ENCODE data around the gene CAPN5. TPM values are rescaled to one million over a fixed set of nuclear protein-coding genes. Genes with fewer than 3 reads are reported as not detected.
A peak's percentile ranks its signal among the peaks of the same experiment; 100 is the strongest.

Gene CAPN5
- total and polyA plus RNA-seq, 4 donors: 6.5 to 25.8 (median 18.2) TPM

DNA sequence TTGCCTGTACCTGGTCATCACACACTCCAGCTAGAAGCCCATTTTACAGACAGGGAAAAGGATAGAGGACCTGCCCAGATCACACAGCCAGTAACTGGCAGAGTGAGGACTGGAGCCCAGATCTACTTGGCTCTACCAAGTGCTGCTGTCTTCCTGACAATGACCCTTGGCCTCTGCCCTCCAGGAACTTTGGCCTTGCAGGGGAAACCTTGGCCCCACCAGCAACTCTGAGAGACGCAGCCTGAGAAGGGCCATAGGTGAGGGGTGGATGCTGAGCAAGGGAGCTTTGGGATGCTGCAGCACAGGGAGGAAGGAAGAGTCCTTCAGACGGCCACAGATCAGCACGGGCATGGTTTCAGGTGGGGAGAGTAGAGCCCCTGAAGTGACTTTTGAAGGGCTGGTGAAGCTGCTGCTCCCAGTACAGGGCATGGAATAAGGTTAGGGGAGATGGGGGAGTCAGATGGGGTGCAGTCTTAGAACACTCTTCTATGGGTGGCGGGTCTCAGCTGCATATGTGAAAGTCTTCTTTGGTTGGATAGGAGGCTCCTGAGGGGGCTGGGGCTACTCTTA lies 2.0 kb upstream of the CAPN5 start:
- Histone ChIP-seq H3K9ac (ENCODE audit: low read depth in 1 of 2, low read length in 2 of 2) (no peak overlapping the region), H3K4me1 (ENCODE audit: control insufficient read depth in 4 of 4, insufficient read depth in 4 of 4, low read length in 3 of 4) (peaks cover 13 to 67% (median 56%) of the 10 kb centered on the region in 4 donors), H3K36me3 (ENCODE audit: control insufficient read depth in 4 of 4, insufficient read depth in 3 of 4, low read depth in 1 of 4, low read length in 3 of 4) (no peaks in the 10 kb centered on the region), H3K4me3 (ENCODE audit: low read depth in 1 of 3, low read length in 3 of 3) (no peak overlapping the region), H3K27ac (ENCODE audit: low read depth in 1 of 2, low read length in 2 of 2) (peak overlapping the region; percentile 65 to 94), H3K27me3 (ENCODE audit: control insufficient read depth in 4 of 4, insufficient read depth in 4 of 4, low read length in 3 of 4) (no peaks in the 10 kb centered on the region), H3K9me3 (ENCODE audit: control insufficient read depth in 4 of 4, low read length in 3 of 4) (no peaks in the 10 kb centered on the region)
- WGBS: 69% methylated on average over 4 of the region's 4 CpGs
- no peak for DNase-seq (ENCODE audit: low spot score)
- TF ChIP-seq RXRA (IDR thresholded peaks at IDR 0.05) (peak; percentile 55 to 76), NR2F2 (IDR thresholded peaks at IDR 0.05) (peak; percentile 66), HNF4A (conservative IDR thresholded peaks at IDR 0.05) (peak; percentile 70 to 83), YY1 (IDR thresholded peaks at IDR 0.05) (no peak)
- TF ChIP-seq, protein P1, sequence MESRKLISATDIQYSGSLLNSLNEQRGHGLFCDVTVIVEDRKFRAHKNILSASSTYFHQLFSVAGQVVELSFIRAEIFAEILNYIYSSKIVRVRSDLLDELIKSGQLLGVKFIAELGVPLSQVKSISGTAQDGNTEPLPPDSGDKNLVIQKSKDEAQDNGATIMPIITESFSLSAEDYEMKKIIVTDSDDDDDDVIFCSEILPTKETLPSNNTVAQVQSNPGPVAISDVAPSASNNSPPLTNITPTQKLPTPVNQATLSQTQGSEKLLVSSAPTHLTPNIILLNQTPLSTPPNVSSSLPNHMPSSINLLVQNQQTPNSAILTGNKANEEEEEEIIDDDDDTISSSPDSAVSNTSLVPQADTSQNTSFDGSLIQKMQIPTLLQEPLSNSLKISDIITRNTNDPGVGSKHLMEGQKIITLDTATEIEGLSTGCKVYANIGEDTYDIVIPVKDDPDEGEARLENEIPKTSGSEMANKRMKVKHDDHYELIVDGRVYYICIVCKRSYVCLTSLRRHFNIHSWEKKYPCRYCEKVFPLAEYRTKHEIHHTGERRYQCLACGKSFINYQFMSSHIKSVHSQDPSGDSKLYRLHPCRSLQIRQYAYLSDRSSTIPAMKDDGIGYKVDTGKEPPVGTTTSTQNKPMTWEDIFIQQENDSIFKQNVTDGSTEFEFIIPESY (IDR thresholded peaks at IDR 0.05): no peak

DNA sequence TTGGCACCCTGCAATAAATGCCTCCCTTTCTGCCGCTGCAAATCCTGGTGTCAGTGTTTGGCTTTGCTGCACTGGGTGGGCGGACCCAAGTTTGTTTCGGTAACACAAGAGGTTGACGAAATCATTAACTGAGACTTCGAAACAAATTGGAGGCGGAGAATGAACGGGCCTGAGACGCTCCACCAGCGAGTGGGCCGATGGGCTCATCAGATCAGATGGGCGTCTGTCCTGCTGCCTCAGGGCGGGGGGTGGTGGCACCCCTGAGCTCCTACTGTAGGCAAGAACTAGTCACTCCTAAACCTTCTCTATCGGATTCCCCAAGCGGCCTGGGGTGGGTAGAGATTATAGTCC lies 918 bp upstream of the CAPN5 start:
- peak overlapping the region in 2 of 3 donors; percentile 59 to 64 for H3K4me3 ChIP-seq (ENCODE audit: low read depth in 1 of 3, low read length in 3 of 3)

More for the DNA sequence above, 918 bp upstream of the CAPN5 start:
- no peak for DNase-seq (ENCODE audit: low spot score)
- WGBS: 7% methylated on average over 14 of the region's 14 CpGs
- no peaks in the 10 kb centered on the region for H3K36me3 ChIP-seq (ENCODE audit: control insufficient read depth in 4 of 4, insufficient read depth in 3 of 4, low read depth in 1 of 4, low read length in 3 of 4)
- no peaks in the 10 kb centered on the region for H3K9me3 ChIP-seq (ENCODE audit: control insufficient read depth in 4 of 4, low read length in 3 of 4)
- H3K27me3 ChIP-seq (ENCODE audit: control insufficient read depth in 4 of 4, insufficient read depth in 4 of 4, low read length in 3 of 4): no peaks in the 10 kb centered on the region
- H3K27ac ChIP-seq (ENCODE audit: low read depth in 1 of 2, low read length in 2 of 2): peak overlapping the region; percentile 94
- H3K4me1 ChIP-seq (ENCODE audit: control insufficient read depth in 4 of 4, insufficient read depth in 4 of 4, low read length in 3 of 4): peaks cover 11 to 68% (median 52%) of the 10 kb centered on the region in 4 donors
- H3K9ac ChIP-seq (ENCODE audit: low read depth in 1 of 2, low read length in 2 of 2): peak overlapping the region; percentile 65 to 88
- peak; percentile 51 to 63 for TF ChIP-seq RXRA (IDR thresholded peaks at IDR 0.05)
- peak; percentile 55 to 68 for TF ChIP-seq HNF4A (conservative IDR thresholded peaks at IDR 0.05)
- TF ChIP-seq, protein P2, sequence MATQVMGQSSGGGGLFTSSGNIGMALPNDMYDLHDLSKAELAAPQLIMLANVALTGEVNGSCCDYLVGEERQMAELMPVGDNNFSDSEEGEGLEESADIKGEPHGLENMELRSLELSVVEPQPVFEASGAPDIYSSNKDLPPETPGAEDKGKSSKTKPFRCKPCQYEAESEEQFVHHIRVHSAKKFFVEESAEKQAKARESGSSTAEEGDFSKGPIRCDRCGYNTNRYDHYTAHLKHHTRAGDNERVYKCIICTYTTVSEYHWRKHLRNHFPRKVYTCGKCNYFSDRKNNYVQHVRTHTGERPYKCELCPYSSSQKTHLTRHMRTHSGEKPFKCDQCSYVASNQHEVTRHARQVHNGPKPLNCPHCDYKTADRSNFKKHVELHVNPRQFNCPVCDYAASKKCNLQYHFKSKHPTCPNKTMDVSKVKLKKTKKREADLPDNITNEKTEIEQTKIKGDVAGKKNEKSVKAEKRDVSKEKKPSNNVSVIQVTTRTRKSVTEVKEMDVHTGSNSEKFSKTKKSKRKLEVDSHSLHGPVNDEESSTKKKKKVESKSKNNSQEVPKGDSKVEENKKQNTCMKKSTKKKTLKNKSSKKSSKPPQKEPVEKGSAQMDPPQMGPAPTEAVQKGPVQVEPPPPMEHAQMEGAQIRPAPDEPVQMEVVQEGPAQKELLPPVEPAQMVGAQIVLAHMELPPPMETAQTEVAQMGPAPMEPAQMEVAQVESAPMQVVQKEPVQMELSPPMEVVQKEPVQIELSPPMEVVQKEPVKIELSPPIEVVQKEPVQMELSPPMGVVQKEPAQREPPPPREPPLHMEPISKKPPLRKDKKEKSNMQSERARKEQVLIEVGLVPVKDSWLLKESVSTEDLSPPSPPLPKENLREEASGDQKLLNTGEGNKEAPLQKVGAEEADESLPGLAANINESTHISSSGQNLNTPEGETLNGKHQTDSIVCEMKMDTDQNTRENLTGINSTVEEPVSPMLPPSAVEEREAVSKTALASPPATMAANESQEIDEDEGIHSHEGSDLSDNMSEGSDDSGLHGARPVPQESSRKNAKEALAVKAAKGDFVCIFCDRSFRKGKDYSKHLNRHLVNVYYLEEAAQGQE (IDR thresholded peaks at IDR 0.05): peak; percentile 82
- TF ChIP-seq, protein P3, sequence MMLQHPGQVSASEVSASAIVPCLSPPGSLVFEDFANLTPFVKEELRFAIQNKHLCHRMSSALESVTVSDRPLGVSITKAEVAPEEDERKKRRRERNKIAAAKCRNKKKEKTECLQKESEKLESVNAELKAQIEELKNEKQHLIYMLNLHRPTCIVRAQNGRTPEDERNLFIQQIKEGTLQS (IDR thresholded peaks at IDR 0.05): no peak
- no peak for TF ChIP-seq FOXA1 (IDR thresholded peaks at IDR 0.05)
- TF ChIP-seq EGR1 (IDR thresholded peaks at IDR 0.05; ENCODE audit: low read depth in 2 of 2): peak in 1 of 2 donors; percentile 36
- TF ChIP-seq JUND (IDR thresholded peaks at IDR 0.05): peak in 1 of 2 donors; percentile 37
- peak; percentile 15 to 24 for TF ChIP-seq RAD21 (IDR thresholded peaks at IDR 0.05)
- peak; percentile 72 for TF ChIP-seq TAF1 (conservative IDR thresholded peaks at IDR 0.05)
- TF ChIP-seq, protein P1 (IDR thresholded peaks at IDR 0.05): no peak
- TF ChIP-seq HNF4G (IDR thresholded peaks at IDR 0.05): no peak
- TF ChIP-seq YY1 (IDR thresholded peaks at IDR 0.05): peak; percentile 84
- TF ChIP-seq, protein P4, sequence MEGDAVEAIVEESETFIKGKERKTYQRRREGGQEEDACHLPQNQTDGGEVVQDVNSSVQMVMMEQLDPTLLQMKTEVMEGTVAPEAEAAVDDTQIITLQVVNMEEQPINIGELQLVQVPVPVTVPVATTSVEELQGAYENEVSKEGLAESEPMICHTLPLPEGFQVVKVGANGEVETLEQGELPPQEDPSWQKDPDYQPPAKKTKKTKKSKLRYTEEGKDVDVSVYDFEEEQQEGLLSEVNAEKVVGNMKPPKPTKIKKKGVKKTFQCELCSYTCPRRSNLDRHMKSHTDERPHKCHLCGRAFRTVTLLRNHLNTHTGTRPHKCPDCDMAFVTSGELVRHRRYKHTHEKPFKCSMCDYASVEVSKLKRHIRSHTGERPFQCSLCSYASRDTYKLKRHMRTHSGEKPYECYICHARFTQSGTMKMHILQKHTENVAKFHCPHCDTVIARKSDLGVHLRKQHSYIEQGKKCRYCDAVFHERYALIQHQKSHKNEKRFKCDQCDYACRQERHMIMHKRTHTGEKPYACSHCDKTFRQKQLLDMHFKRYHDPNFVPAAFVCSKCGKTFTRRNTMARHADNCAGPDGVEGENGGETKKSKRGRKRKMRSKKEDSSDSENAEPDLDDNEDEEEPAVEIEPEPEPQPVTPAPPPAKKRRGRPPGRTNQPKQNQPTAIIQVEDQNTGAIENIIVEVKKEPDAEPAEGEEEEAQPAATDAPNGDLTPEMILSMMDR (IDR thresholded peaks at IDR 0.05; ENCODE audit: low read depth, low read length, missing input control): peak; percentile 3
- peak; percentile 64 for TF ChIP-seq SP1 (IDR thresholded peaks at IDR 0.05)

All from liver (tissue), 9 donors.